ENCODE measurements around the gene TMEM272. TPM values are rescaled to one million over a fixed set of nuclear protein-coding genes. Genes with fewer than 3 reads are reported as not detected.

TMEM272 gene
- total RNA-seq, 1 experiment from 2014 or later: 0.17 TPM

- no peak for ATAC-seq
- no peak for DNase-seq (ENCODE audit: low read depth, low spot score)
- Histone ChIP-seq H3K36me3 (ENCODE audit: control insufficient read depth in 1 of 2, insufficient read depth in 2 of 2, low read length in 2 of 2) (no peaks in the 10 kb centered on the region), H3K4me3 (replicated peaks in 1 of 2; ENCODE audit: low read depth in 1 of 2, low read length in 2 of 2) (no peak overlapping the region), H2AFZ (ENCODE audit: low read depth, low read length, poor library complexity, severe bottlenecking) (no peak overlapping the region), H3K27me3 (ENCODE audit: insufficient read depth, low read length) (peaks cover 6% of the 10 kb centered on the region; the same call in 1 of the 2 replicates), H3K9ac (ENCODE audit: low read length) (no peak overlapping the region), H3K9me3 (ENCODE audit: control insufficient read depth in 1 of 2, insufficient read depth in 1 of 2, low read depth in 1 of 2, low read length in 2 of 2) (no peaks in the 10 kb centered on the region), H3K27ac (ENCODE audit: low read depth, low read length) (no peak overlapping the region), H3K9me2 (ENCODE audit: insufficient read depth) (no peaks in the 10 kb centered on the region), H4K20me1 (ENCODE audit: insufficient read depth) (no peaks in the 10 kb centered on the region), H3K4me1 (ENCODE audit: control insufficient read depth in 1 of 2, insufficient read depth in 2 of 2, low read length in 2 of 2) (no peaks in the 10 kb centered on the region), H3K79me2 (ENCODE audit: insufficient read depth, low read length) (no peaks in the 10 kb centered on the region), H3K4me2 (ENCODE audit: low read length) (no peak overlapping the region)
- RAD21 ChIA-PET (ENCODE audit: low non-redundant PET in 1 of 2, low total read pairs in 2 of 2, uncharacterized antibody in 2 of 2, unreplicated experiment in 2 of 2): no interaction called here
- no TSS peak for BruUV-seq (replicated peaks)
- CTCF ChIA-PET: no interaction called here
- TF ChIP-seq, protein P1, sequence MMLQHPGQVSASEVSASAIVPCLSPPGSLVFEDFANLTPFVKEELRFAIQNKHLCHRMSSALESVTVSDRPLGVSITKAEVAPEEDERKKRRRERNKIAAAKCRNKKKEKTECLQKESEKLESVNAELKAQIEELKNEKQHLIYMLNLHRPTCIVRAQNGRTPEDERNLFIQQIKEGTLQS (IDR thresholded peaks at IDR 0.05): no peak
- no peak for TF ChIP-seq ZFX (IDR thresholded peaks at IDR 0.05)
- no peak for TF ChIP-seq TCF7L2 (IDR thresholded peaks at IDR 0.05; ENCODE audit: borderline replicate concordance, extremely low read depth, insufficient read depth, insufficient read length)
- no peak for TF ChIP-seq POLR2AphosphoS5 (IDR thresholded peaks at IDR 0.05; ENCODE audit: low read depth, low read length)
- TF ChIP-seq CBX3 (IDR thresholded peaks at IDR 0.05; ENCODE audit: low read depth): no peak
- TF ChIP-seq SIN3A (IDR thresholded peaks at IDR 0.05; ENCODE audit: low read depth): no peak
- TF ChIP-seq EZH2 (IDR thresholded peaks at IDR 0.05): no peak
- TF ChIP-seq RAD21 (IDR thresholded peaks at IDR 0.05; ENCODE audit: low read depth): no peak
- no peak for TF ChIP-seq POLR2A (IDR thresholded peaks at IDR 0.05; ENCODE audit: borderline replicate concordance, extremely low read depth, insufficient read depth, insufficient read length)
- TF ChIP-seq ZBTB33 (IDR thresholded peaks at IDR 0.05; ENCODE audit: extremely low read depth, insufficient replicate concordance, low read length): no peak
- TF ChIP-seq JUND (IDR thresholded peaks at IDR 0.05): no peak
- no peak for TF ChIP-seq ELF1 (IDR thresholded peaks at IDR 0.05; ENCODE audit: borderline replicate concordance, low read depth)
- TF ChIP-seq, protein P2, sequence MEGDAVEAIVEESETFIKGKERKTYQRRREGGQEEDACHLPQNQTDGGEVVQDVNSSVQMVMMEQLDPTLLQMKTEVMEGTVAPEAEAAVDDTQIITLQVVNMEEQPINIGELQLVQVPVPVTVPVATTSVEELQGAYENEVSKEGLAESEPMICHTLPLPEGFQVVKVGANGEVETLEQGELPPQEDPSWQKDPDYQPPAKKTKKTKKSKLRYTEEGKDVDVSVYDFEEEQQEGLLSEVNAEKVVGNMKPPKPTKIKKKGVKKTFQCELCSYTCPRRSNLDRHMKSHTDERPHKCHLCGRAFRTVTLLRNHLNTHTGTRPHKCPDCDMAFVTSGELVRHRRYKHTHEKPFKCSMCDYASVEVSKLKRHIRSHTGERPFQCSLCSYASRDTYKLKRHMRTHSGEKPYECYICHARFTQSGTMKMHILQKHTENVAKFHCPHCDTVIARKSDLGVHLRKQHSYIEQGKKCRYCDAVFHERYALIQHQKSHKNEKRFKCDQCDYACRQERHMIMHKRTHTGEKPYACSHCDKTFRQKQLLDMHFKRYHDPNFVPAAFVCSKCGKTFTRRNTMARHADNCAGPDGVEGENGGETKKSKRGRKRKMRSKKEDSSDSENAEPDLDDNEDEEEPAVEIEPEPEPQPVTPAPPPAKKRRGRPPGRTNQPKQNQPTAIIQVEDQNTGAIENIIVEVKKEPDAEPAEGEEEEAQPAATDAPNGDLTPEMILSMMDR (IDR thresholded peaks at IDR 0.05 in 2 of 3, conservative IDR thresholded peaks at IDR 0.05 in 1 of 3; ENCODE audit: borderline replicate concordance in 1 of 3, insufficient read depth in 1 of 3, low read depth in 2 of 3, low read length in 2 of 3): no peak
- no peak for TF ChIP-seq SP1 (IDR thresholded peaks at IDR 0.05; ENCODE audit: low read depth)
- POLR2A ChIA-PET: no interaction called here
- intact Hi-C loops (cut with micrococcal nuclease): no loop called here
These were observed 42.5 kb upstream of the TMEM272 start for GRCh38 chr13:51887468-51887867.
